Fibroblast of pulmonary artery (primary cell): ENCODE measurements around the gene LIMK2.
"Not testable (repeated sequence)": the region's sequence is repeated elsewhere in the genome, so short reads cannot be mapped to it uniquely, and the experiment has no call there.

Experiments used
- DNase-seq: peaks from one replicate; pipeline ENCODE4 v3.0.0-alpha.2; 2010; ENCODE audit warnings: low read depth
- H3K4me3 ChIP-seq: replicated peaks from 2 replicates; pipeline ENCODE4 v1.5.1; 2011; ENCODE audit warnings: low read depth, mild to moderate bottlenecking, control low read depth, low read length, moderate library complexity
- CTCF ChIP-seq: IDR thresholded peaks from 2 replicates; pipeline ENCODE4 v1.5.1; 2011; ENCODE audit warnings: mild to moderate bottlenecking, control low read depth, low read length, inconsistent platforms; ENCODE audit errors: missing control alignments

Gene LIMK2

GRCh38 chr22:31211862-31212730 is at the start of gene LIMK2:
TSS of gene LIMK2 (plus strand) at chr22:31212298. CDS start at chr22:31212409, 111 bp downstream.
- DNase-seq = peak; percentile 81
- TF ChIP-seq CTCF = peak; percentile 61
- peak within 1 kb of the TSS; percentile 83 for H3K4me3 ChIP-seq

GRCh38 chr22:31170971-31171370 is 41.1 kb upstream of the LIMK2 start:
- no peak for TF ChIP-seq CTCF
- H3K4me3 ChIP-seq = no peak overlapping the region
- no peak for DNase-seq

GRCh38 chr22:31171734-31172133 is 40.4 kb upstream of the LIMK2 start:
- H3K4me3 ChIP-seq, DNase-seq: not testable (repeated sequence)

- TF ChIP-seq CTCF = no peak
- peak; percentile 77 for DNase-seq
- H3K4me3 ChIP-seq = no peak overlapping the region
Measured at GRCh38 chr22:31173386-31174145, 38.5 kb upstream of the LIMK2 start.

- TF ChIP-seq CTCF = no peak
- no peak overlapping the region for H3K4me3 ChIP-seq
- DNase-seq = no peak
Measured at GRCh38 chr22:31176923-31177322, 35.2 kb upstream of the LIMK2 start.

- H3K4me3 ChIP-seq = no peak overlapping the region
- no peak for TF ChIP-seq CTCF
- DNase-seq = peak; percentile 74
Measured at GRCh38 chr22:31177420-31178162, 34.5 kb upstream of the LIMK2 start.

- no peak for TF ChIP-seq CTCF
Measured at GRCh38 chr22:31178859-31179258, 33.2 kb upstream of the LIMK2 start.

More at GRCh38 chr22:31178859-31179258, 33.2 kb upstream of the LIMK2 start:
- no peak overlapping the region for H3K4me3 ChIP-seq
- DNase-seq = no peak
